ENCODE measurements around the gene MLNR.
A peak's percentile ranks its signal among the peaks of the same experiment; 100 is the strongest.

The MLNR gene

DNA sequence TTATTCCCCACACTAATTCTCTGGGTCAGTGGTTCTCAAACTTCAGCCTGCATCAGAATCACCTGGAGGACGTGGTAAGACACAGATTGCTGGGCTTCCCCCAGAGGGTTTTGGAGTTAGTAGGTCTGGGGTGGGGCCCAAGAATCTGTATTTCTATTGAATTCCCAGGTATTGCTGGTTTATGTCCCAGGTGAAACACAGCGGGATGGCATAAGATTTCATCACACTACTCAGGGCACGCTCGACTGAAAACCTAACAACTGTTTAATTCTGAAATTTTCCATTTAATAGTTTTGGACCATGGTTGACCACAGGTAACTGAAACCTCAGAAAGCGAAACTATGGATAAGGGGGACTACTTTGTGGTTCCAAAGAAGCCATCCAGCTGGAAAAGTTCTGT is 6.5 kb downstream of the MLNR start:
- DNase-seq (ENCODE audit: low read depth in 3 of 3): no peak

DNA sequence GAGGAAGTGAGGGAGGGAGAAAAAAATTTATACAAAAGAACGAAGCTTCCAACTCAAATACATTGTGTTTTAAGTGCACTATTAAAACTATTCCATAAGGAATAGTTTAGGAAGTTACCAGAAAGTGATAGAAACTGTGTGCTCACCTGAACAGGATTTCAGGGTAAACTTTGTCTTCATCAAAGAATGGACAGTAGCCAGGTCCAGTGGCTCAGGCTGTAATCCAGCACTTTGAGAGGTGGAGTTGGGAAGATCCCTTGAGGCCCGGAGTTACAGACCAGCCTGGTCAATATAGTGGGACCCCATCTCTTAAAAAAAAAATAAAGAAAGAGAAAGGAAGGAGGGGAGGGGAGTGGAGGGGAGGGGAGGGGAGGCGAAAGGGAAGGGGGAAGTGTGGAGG is 14.6 kb downstream of the MLNR start:
- no peak for DNase-seq (ENCODE audit: low read depth in 3 of 3)

DNA sequence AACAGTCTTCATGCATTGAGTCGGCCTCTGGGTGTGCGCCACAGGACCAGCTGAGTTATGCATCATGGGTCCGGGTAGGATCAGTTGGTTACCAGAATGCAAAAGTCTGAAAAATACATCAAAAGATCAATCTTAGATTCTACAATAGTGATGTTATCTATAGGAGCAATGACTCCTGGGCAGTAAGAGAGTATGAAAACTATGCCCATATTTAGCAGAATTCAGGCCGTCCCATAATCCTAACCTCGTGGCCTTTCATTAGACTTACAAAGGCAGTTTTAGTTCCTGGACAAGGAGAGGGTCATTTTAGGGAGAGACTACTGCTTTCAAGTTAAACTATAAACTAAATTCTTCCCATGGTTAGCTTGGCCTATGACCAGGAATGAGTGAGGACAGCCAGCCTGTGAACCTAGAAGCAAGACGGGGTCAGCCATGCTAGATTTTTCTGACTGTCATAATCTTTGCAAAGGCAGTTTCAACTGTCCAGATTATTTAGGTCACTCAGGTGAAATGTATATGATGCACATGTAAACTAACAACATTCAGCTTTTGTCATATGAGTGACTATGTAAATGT is 15.8 kb downstream of the MLNR start:
- DNase-seq (ENCODE audit: low read depth in 3 of 3): no peak

DNA sequence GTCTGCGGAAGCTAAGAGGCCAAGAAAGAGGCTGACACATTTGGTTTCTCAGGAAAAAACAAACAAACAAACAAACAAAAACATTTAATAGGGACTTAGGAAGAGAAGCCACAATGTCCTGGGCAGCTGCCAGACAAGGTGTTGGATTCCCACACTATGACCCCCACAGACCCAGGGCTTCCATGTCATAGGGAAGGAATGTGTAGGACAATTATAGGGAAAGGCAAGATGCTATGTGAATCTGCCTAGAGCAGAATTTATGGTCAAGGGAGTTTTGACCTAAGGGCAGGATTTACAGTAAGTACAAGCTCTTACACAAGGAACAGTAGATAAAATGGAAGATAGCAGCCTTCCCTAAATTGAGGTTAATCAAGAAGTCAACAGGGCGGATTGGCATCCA is 18.5 kb downstream of the MLNR start:
- no peak for DNase-seq (ENCODE audit: low read depth in 3 of 3)

DNA sequence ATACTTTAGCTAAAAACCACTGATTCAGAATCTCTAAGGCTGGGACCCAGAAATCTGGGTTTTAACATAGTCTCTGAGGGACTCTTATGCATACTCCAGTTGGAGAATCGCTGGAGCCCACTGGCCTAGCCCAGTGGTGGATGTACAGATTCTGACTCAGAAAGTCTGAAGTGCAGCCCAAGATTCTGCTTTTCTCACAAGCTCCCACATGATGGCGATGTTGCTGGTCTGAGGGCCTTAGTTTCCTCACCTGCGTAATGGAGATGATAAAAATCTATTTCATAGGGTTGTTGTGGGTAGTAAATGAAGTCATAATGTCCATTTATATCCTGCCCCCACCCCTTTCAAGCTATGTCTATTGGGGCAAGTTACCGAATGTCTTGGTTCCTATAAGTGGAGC is 19.9 kb downstream of the MLNR start:
- DNase-seq (ENCODE audit: low read depth in 3 of 3): peak in 2 of 3 experiments; percentile 6 to 22

DNA sequence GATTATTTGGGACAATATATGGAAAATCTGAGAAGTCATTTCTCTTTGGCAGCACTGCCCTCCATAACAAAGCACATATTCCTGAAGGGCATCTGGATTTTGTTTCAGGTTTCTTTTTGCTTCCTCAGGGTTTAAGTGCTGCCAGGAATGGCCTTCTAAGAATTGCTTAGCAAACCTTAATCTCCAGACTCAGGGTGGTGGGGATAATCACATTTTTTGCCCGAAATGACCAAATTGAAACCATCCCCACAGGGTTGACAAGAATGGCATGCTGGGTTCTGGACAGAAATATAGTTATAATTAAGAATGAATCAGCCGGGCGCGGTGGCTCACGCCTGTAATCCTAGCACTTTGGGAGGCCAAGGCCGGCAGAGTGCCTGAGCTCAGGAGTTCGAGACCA is 21.2 kb downstream of the MLNR start:
- no peak for DNase-seq (ENCODE audit: low read depth in 3 of 3)

DNA sequence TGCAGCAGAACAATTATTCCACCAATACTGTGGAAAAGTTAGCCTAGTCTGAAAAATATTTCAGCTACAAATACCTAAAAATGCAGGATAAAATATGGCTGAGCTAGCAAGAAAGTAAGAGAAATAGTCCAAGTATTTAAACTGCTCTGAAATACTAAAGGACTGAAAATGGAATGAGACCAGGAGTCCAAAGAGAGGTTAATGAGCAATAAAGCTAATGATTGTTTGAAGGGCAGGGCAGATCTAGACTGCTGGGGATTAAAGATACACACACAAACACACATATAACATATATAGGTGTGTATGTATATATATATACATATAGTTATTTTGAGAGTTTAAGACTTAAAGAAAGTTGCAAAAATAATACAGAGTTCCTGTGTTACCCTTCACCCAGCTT is 25.0 kb downstream of the MLNR start:
- DNase-seq (ENCODE audit: low read depth in 3 of 3): no peak

DNA sequence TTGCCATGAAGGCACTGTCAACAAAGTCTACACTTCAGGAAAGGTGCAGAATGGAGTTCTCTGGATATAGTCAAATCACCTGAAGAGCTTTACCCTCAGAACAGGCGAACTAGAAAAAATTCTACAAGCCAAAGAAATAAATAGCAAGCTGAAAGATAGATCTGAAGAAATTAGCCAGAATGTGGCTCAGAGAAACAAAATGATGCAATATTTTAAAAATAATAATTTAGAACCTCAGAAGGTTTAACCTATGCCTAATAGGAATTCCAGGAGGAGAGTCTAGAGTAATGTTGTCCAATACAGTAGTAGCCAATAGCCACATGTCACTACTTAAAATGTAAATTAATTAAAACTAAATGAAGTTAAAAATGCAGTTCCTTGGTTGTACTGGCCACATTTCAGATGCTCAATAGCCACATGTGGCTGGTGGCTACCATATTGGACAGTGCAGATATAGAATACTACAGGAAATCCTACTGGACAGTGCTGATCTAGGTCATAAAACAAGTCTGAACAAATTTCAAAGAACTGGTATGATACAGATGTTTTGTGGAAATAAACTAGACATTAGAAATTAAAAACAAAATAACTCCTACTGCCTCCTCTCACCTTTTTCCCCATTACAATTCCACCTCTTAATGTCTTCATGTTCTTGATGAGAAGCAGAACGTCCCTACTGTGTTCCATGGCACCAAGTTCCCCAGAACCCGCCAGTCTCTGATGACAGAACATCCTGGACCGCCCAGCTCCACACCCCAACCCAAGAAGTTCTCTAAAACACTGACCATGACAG is 26.9 kb downstream of the MLNR start:
- no peak for DNase-seq (ENCODE audit: low read depth in 3 of 3)

DNA sequence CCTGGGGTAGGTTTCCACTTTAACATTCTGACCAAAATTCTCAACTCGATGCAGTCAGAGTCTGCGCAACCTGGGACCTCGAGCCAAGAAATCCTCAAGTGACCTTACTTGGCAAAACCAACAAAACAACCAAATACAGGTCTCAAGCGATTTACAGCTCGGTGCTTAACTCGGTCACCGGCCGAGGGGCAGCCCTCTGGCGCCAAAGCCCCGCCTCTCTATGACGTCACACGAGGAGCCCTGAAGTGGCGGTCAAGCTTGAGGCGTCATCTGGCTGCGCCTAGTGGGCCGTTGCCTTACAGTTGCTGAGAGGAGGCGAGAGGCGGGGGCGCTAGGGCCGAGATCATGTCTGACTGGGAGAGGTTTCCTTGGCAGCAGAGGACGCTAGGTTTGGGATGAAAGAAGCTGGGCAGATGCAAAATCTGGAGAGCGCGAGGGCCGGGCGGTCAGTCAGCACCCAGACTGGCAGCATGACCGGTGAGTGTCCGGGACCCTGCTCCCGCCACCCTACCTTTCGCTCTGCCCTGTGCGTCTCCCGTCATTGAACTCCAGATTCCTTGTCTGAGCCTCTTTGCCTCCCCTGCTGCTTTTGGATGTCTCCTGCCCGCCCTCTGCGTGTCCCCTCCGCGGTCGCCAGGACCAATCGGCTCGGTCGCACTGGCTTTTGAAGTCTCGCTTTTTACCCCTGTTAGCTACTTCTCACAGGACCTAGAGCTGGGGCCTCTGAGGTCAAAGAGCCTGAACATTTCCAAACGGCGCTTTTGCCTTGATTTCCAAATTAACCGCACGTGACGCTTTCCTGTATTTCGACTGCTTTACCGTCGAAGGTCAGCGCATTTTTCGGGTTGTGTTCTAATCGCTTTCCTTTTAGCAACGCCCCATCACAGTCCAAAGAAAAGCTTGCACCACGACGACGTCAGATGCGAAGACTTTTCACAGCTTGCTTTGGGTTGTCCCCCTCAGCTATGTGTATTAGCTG is 27.8 kb downstream of the MLNR start, which contains the start of gene CDADC1:
CDADC1 (plus strand) TSS at position 283 of the 979 bp plus-strand sequence; CDS start at position 396, 113 bp downstream.
- peak; percentile 77 to 94 (median 81) for DNase-seq (ENCODE audit: low read depth in 3 of 3)

DNA sequence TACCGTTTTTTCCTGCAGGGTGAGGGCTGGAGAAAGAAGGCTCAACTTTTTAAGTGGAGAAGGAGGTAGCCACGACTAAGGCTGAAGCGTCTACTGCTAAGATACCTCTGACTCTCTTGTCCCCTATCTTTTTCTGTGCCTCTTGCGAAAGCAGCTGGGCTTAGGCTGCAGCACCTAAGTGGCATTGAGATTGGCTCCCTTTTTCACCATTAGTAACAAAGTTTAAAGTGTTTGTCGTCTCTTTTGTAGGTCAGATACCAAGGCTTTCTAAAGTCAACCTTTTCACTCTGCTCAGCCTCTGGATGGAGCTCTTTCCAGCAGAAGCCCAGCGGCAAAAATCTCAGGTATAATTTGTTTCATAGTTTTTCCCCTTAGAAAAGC is 28.5 kb downstream of the MLNR start:
- no peak for DNase-seq (ENCODE audit: low read depth in 3 of 3)

DNA sequence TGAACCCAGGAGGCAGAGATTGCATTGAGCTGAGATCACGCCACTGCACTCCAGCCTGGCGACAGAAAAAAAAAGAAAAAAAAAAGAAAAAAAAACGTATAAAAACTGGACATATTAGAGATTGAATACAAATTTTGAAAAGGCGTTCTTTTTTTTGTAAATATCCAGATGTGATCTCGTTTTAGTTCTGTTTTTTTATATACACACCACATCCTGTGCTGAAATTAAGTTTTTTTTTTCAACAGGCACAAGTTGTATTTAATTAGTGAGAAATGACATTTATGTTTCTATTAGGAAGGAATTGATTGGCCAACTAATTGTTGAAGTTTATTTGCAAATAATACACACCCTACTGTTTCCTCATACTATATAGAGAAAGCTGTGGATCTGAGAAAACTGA is 31.2 kb downstream of the MLNR start:
- no peak for DNase-seq (ENCODE audit: low read depth in 3 of 3)

DNA sequence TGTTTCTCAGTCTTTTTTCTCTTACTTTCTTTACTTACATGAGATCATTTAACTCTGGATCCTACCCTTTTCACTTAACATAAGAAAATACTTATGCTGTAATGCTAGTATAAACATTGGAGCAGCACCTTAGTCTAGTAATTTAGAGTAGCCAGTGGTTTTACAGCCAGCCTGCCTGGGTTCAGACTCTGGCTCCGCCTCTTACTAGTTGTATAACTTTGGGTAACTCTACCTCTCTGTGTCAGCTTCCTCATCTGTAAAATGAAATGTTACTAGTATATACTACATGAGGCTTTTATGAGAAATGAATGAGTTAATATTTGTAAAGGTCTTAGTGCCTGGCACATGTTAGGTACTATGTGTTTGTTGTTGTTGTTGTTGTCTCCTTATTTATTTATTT is 33.2 kb downstream of the MLNR start:
- DNase-seq (ENCODE audit: low read depth in 3 of 3): no peak

DNA sequence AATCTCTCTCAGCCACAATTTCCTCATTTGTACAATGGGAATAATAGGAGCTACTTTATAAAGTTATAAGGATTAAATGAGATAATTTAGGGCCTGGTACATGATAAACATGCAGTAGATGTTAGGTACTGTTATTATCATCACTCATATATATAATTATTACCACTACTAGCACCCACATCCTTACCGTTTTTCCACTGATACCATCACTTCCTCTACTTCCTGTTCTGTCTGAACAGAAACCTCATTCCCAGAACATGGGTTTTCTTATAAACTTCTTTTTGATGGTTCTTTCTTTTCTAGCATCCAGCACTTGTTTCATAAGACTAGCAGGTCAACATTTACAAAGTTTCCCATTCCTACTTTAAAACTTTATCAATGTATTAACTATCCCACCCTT is 33.9 kb downstream of the MLNR start:
- no peak for DNase-seq (ENCODE audit: low read depth in 3 of 3)

DNA sequence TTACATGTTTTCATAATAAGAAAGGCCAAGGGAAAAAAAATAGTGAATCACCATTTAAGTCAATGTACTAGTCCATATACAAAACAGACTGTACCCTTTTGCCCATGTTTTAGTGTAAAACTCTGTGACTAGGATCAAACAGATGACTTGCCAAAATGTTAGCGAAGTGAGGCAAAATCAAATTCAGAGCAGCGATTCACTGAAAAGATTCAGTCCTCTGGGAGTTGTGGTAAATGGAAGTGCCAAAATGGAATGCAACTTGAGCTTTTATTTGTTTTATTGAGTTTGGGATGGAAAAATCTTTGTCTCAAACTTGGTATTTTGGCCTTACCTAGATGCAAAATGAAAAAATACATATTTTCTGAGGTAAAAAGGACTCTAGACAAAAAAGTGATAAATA is 36.7 kb downstream of the MLNR start:
- DNase-seq (ENCODE audit: low read depth in 3 of 3): no peak

DNA sequence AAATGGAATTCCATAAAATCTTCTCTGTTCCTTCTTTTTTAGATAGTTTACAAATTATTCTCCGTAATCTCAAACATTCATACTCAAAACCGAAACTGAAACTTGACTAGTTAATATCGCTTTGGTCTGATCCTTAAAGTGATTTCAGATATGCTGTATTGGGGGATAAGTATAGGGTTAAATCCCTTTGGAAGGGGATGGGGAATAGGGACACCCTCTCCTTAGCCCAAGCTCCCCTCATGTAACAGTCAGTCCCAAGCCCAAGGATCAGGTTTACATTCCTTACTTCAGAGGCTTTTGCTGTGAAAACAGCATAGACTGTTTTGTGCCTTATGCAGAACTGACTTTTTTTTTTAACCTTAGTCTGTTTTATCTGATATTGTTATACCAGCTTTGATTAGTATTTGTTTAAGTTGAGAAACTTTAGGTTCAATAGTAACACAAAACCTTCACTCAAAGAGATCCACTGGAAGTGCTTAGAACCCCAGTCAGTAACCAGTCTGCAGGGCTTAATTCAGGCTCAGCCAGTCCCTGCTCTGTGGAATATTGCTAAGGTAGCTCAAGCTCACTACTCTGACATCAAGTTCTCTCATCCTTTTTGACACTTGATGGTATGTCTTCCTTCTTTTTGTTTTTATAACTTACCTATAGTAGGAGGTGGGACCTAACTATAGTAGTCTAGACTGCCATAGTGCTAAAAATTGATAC is 38.1 kb downstream of the MLNR start:
- no peak for DNase-seq (ENCODE audit: low read depth in 3 of 3)

DNA sequence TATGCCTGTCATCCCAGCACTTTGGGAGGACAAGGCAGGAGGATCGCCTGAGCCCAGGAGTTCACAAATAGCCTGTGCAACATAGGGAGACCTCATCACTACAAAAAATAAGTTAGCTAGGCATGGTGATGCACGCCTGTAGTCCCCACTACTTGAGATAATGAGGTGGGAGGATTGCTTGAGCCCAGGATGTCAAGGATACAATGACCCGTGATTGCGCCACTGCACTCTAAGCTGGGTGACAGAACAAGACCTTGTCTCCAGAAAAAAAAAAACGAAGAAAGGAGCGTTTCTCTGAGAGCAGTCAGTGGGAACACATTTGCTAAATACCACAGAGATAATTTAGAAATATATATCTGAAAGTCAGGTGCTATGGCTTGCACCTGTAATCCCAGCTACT is 39.4 kb downstream of the MLNR start:
- no peak for DNase-seq (ENCODE audit: low read depth in 3 of 3)

DNA sequence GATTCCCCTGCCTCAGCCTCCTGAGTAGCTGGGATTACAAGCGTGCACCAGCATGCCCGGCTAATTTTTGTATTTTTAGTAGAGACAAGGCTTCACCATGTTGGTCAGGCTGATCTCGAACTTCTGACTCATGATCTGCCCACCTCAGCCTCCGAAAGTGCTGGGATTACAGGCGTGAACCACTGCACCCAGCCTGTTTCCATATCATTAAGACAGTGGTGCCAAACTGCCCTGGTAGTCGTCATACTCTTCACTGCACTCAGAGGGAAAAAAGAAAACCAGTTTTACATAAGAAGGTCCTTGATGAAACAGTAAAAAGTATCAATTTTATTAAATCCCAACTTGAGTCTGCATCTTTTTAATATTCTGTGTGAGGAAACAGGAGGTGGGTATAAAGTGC is 42.5 kb downstream of the MLNR start:
- DNase-seq (ENCODE audit: low read depth in 3 of 3): no peak

DNA sequence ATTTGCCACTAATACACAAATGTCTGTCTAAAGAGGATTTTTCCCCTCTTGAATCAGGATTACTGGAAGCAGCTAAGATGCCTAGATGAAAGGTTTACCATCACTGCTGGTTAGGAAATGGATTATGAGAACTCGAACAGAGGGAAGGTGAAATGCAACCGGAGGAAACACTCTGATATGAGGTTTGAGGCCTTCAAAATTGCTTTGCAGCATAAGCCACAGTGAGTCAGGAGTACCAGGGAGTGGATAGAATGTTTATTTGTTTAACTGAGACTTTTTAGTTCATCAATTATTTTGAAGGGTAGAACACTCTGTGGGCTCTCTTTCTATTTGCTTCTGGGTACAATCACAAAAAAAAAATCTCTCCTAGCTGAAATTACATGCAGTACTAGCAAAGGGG is 45.7 kb downstream of the MLNR start:
- no peak for DNase-seq (ENCODE audit: low read depth in 3 of 3)

DNA sequence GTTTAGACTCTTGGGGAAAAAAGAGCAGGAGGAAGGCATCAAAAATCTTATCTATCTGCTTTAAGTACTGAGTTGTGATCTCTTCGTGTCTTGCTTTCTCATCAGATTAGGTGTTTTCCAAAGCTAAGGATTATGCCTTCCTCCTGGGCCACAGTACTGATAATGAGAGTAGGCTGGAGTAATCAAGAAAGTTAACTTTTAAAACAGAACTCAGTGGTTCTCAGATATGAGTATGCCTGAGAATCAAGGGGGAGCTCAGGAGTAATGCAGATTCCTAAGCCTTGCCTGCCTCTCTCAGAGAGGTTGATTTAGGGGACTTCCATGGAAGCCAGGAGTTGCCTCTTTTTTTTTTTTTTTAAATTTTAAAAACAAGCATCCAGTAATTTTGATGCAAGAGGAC is 51.1 kb downstream of the MLNR start:
- no peak for DNase-seq (ENCODE audit: low read depth in 3 of 3)
